GM19193 (cell line): ENCODE measurements around the gene LIMA1.

ENCODE experiments used
- POLR2A ChIP-seq: IDR thresholded peaks from 4 replicates; pipeline ENCODE4 v1.6.1; 2011; ENCODE audit not compliant: insufficient read depth, insufficient read length; ENCODE audit errors: extremely low read depth

Gene LIMA1

GRCh38 chr12:50283229-50283923 lies at the start of gene LIMA1:
Gene LIMA1, minus strand, starts transcription at chr12:50283520. Its CDS starts 34,769 bp downstream, at chr12:50248751.
- TF ChIP-seq POLR2A, result peak; percentile 97

DNA sequence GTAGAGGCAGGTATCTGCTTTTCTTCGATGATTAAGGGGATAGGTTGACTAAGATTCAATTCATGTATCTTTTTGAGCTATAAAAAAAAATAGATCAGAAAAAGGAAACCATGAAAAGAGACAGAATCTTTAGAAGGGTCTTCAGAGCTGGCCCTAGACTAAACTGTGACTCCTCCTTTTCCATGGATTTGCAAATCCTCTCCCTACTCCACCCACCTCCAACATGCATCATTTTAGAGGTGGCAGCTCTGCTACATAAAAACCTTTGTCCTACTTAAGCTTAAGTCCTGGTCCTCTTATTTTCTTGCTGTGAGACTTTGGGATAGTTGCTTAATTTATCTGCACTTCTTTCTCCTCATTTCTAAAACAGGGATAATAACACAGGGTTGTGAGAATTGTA lies 48.4 kb upstream of the LIMA1 start:
- TF ChIP-seq POLR2A, result no peak

DNA sequence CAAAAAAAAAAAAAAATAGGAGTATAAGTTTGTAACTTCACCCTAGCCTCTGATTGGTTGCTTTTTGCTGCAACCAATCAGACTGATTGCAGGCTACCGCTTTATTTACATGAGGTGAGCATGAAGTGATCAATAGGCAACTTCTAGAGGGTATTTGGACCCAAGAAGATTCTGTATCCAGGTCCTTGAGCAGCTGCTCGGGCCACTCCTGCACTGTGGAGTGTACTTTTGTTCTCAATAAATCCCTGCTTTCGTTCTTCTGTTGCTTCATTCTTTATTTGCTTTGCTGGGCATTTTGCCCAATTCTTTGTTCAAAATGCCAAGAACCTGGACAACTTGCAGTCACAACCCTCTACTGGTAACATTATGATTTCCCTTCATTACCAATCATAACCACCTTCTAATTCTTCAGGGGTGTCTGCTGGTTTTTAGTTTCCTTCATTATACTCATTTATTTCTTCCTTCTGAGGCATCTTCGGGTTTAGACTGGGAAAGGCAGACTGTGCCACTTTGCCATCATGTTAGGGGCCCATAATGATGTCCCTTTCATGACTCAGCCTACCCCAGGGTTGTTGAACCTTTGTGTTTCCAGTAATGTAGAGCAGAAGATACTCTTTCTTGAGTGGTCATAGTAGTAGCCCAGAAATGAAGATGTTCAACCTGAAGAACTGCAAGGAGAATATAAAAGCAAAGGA lies 43.4 kb upstream of the LIMA1 start:
- TF ChIP-seq POLR2A, result no peak

GRCh38 chr12:50325890-50326391 lies 42.6 kb upstream of the LIMA1 start:
- TF ChIP-seq POLR2A, result no peak

- no peak for TF ChIP-seq POLR2A
Observed at GRCh38 chr12:50322206-50322605, 38.9 kb upstream of the LIMA1 start.

GRCh38 chr12:50317203-50317602 lies 33.9 kb upstream of the LIMA1 start:
- TF ChIP-seq POLR2A, result no peak

- no peak for TF ChIP-seq POLR2A
Observed at GRCh38 chr12:50315803-50316202, 32.5 kb upstream of the LIMA1 start.

DNA sequence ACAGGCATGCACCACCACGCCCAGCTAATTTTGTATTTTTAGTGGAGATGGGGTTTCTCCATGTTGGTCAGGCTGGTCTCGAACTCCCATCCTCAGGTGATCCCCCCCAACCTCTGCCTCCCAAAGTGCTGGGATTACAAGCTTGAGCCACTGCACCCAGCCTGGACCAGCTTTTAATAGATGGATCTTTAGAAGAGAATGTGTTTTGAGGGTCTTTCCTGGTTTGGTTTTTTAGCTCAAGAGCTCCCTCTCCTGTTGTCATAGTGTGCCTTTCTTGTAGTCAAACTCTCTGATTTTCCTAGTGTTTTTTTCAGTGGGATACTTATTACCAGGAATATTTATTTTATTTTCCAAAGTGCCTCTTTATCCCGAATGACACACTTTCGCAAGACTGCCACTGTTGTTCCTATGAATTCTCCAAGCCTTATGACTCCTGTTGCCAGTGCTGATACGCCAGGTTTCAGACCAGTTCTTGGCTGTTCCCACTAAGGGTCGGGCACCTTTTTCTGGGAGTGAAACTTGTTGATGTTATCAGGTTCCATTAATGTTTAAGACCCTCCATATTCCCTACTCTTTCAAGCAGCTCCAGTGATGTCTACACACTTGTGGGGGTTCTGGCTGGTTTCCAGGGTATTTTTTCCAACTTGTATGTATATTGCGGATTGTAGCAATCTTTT lies 31.5 kb upstream of the LIMA1 start:
- TF ChIP-seq POLR2A, result no peak

- no peak for TF ChIP-seq POLR2A
Observed at GRCh38 chr12:50313256-50313931, 30.1 kb upstream of the LIMA1 start.

DNA sequence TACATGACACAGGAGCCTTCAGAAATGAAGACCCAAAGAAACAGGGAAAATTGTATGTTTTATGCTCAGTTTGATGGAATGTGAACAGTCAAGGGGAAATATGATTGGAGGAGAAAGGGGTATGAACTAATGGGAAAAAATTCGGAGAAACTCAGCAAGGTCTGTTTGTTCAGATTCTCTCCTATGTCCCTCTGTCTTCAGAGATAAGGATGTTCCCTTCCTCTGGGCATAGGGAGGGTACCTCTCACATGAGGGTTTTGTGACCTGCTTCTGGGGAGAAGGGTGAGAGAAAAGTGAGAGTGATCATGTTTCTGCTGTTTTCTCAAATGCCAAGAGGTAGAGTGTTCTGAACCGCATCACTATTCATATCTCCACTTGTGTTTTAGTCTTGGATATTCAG lies 26.6 kb upstream of the LIMA1 start:
- no peak for TF ChIP-seq POLR2A

DNA sequence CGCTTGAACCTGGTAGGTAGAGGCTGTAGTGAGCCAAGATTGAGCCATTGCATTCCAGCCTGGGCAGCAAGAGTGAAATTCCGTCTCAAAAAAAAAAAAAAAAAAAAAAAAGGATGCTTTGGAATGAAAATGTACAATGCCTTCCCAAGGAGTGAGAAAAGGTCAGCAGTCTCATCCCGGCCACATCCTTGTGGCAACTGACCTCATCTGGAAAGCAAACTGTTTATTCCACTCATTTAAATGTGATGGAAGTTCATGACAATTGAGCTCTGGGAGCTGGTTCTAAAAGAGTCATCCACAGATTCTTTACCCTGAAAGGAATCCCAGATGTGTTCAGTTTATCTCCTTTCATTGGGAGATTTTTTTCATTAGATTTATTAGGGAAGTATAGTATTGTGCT lies 19.4 kb upstream of the LIMA1 start:
- no peak for TF ChIP-seq POLR2A

GRCh38 chr12:50297996-50298395 lies 14.7 kb upstream of the LIMA1 start:
- no peak for TF ChIP-seq POLR2A

- TF ChIP-seq POLR2A, result no peak
Observed at GRCh38 chr12:50297027-50297426, 13.7 kb upstream of the LIMA1 start.

DNA sequence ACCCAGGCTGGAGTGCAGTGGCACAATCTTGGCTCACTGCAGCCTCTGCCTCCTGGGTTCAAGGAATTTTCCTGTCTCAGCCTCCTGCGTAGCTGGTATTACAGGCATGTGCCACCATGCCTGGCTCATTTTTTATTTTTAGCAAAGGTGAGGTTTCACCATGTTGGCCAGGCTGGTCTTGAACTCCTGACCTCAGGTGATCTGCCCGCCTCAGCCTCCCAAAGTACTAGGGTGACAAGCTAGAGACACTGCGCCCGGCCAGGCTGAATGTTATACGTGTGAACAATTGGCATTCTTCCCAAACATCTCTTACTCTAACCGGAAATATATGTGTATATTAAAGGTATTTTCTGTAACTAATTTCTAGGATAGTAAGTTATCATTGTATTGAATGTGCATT lies 13.2 kb upstream of the LIMA1 start:
- no peak for TF ChIP-seq POLR2A

GRCh38 chr12:50291377-50291776 lies 8.1 kb upstream of the LIMA1 start:
- no peak for TF ChIP-seq POLR2A
